ENCODE measurements around the gene LRMDA.
"Not testable (repeated sequence)": the region's sequence is repeated elsewhere in the genome, so short reads cannot be mapped to it uniquely, and the experiment has no call there.

Gene LRMDA

GRCh38 chr10:76051007-76051936 lies 619.8 kb downstream of the LRMDA start:
- TF ChIP-seq, protein P1, sequence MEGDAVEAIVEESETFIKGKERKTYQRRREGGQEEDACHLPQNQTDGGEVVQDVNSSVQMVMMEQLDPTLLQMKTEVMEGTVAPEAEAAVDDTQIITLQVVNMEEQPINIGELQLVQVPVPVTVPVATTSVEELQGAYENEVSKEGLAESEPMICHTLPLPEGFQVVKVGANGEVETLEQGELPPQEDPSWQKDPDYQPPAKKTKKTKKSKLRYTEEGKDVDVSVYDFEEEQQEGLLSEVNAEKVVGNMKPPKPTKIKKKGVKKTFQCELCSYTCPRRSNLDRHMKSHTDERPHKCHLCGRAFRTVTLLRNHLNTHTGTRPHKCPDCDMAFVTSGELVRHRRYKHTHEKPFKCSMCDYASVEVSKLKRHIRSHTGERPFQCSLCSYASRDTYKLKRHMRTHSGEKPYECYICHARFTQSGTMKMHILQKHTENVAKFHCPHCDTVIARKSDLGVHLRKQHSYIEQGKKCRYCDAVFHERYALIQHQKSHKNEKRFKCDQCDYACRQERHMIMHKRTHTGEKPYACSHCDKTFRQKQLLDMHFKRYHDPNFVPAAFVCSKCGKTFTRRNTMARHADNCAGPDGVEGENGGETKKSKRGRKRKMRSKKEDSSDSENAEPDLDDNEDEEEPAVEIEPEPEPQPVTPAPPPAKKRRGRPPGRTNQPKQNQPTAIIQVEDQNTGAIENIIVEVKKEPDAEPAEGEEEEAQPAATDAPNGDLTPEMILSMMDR (IDR thresholded peaks at IDR 0.05; ENCODE audit: unreplicated experiment in 3 of 3), result no peak
- H3K4me1 Mint-ChIP-seq, result peaks cover 34% of the 10 kb centered on the region
- peaks cover 29% of the 10 kb centered on the region for H3K27me3 Mint-ChIP-seq (ENCODE audit: low read depth)
- peak overlapping the region; percentile 56 to 77 (median 56) for H3K27ac Mint-ChIP-seq
- H3K4me3 Mint-ChIP-seq, result no peak overlapping the region
- peaks cover 2% of the 10 kb centered on the region for H3K9me3 Mint-ChIP-seq
- peaks cover 3% of the 10 kb centered on the region for H3K36me3 Mint-ChIP-seq (ENCODE audit: low read depth)

GRCh38 chr10:76052682-76053503 lies 621.5 kb downstream of the LRMDA start:
- TF ChIP-seq, protein P1 (IDR thresholded peaks at IDR 0.05; ENCODE audit: unreplicated experiment in 3 of 3), result no peak
- peaks cover 12% of the 10 kb centered on the region for H3K36me3 Mint-ChIP-seq (ENCODE audit: low read depth)
- no peak overlapping the region for H3K4me3 Mint-ChIP-seq
- H3K4me1 Mint-ChIP-seq, result peaks cover 34% of the 10 kb centered on the region
- peaks cover 7% of the 10 kb centered on the region for H3K9me3 Mint-ChIP-seq
- H3K27ac Mint-ChIP-seq, result peak overlapping the region; percentile 22 to 31 (median 25)
- H3K27me3 Mint-ChIP-seq (ENCODE audit: low read depth), result peaks cover 28% of the 10 kb centered on the region

GRCh38 chr10:76055466-76055865 lies 624.0 kb downstream of the LRMDA start:
- Mint-ChIP-seq H3K27ac (no peak overlapping the region), H3K4me1 (peaks cover 41% of the 10 kb centered on the region), H3K4me3 (no peak overlapping the region), H3K27me3 (ENCODE audit: low read depth) (peaks cover 28% of the 10 kb centered on the region), H3K36me3 (ENCODE audit: low read depth) (peaks cover 12% of the 10 kb centered on the region), H3K9me3 (peaks cover 7% of the 10 kb centered on the region)
- TF ChIP-seq, protein P1 (IDR thresholded peaks at IDR 0.05; ENCODE audit: unreplicated experiment in 3 of 3), result no peak

DNA sequence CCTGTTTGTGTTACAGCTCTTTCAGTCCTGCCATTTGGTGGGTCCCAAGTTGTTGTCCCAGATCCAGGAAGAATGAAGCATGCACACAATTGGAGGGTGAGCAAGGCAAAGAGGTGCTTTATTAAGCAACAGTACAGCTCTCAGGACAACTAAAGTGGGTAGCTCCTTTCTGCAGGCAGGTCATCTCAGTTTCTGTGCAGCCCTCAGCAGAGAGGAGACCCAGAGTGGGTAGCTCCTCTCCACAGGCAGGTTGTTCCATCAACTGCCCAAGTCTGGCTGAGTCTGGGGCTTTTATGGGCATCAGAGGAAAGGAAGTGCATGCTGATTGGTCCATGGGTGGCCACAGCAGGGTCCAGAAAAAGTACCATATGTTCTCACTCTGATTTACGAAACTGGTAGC lies 624.5 kb downstream of the LRMDA start:
- peaks cover 36% of the 10 kb centered on the region for H3K4me1 Mint-ChIP-seq
- peaks cover 25% of the 10 kb centered on the region for H3K27me3 Mint-ChIP-seq (ENCODE audit: low read depth)
- TF ChIP-seq, protein P1 (IDR thresholded peaks at IDR 0.05; ENCODE audit: unreplicated experiment in 3 of 3), result no peak
- H3K9me3 Mint-ChIP-seq, result peaks cover 7% of the 10 kb centered on the region
- H3K36me3 Mint-ChIP-seq (ENCODE audit: low read depth), result peaks cover 12% of the 10 kb centered on the region
- H3K27ac Mint-ChIP-seq, result no peak overlapping the region
- no peak overlapping the region for H3K4me3 Mint-ChIP-seq

GRCh38 chr10:76060993-76061392 lies 629.6 kb downstream of the LRMDA start:
- not testable (repeated sequence) for H3K4me3 Mint-ChIP-seq; H3K27ac Mint-ChIP-seq; H3K36me3 Mint-ChIP-seq (ENCODE audit: low read depth); H3K9me3 Mint-ChIP-seq
- Mint-ChIP-seq H3K4me1 (peaks cover 15% of the 10 kb centered on the region), H3K27me3 (ENCODE audit: low read depth) (peaks cover 13% of the 10 kb centered on the region)

DNA sequence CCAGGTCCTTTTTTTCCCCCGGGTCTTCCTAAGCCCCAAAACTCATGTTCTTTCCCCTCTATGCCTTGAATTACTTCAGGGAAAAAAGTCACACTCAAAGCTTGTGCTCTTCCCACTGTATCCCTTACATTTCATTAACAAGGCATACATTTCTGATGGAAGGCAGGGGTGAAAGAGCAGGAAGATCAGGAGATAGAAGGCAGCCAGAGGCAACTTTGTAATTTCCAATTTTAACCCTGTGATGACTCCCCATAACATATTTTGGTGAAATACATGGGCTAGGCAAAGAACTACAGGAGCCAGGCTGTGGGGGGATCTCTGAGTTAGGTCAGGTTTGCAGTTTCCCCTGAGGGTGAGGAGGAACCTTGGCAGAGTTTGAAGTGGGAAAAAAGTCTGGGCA lies 635.0 kb downstream of the LRMDA start:
- H3K27me3 Mint-ChIP-seq (ENCODE audit: low read depth), result peaks cover 4% of the 10 kb centered on the region
- H3K36me3 Mint-ChIP-seq (ENCODE audit: low read depth), result peaks cover 14% of the 10 kb centered on the region
- TF ChIP-seq, protein P1 (IDR thresholded peaks at IDR 0.05; ENCODE audit: unreplicated experiment in 3 of 3), result no peak
- peak overlapping the region in 2 of 3 experiments; percentile 25 to 75 for H3K27ac Mint-ChIP-seq
- peaks cover 30% of the 10 kb centered on the region for H3K9me3 Mint-ChIP-seq
- no peak overlapping the region for H3K4me3 Mint-ChIP-seq
- H3K4me1 Mint-ChIP-seq, result peaks cover 32% of the 10 kb centered on the region
